Measurements from ENCODE around the gene RSPH1. TPM values are rescaled to one million over a fixed set of nuclear protein-coding genes. Genes with fewer than 3 reads are reported as not detected.
"Not testable (repeated sequence)": the region's sequence is repeated elsewhere in the genome, so short reads cannot be mapped to it uniquely, and the experiment has no call there.

The RSPH1 gene
- total RNA-seq, 1 donor from 2014 or later: 5.6 TPM

- no peak for DNase-seq (ENCODE audit: low spot score)
These were observed 6.9 kb downstream of the RSPH1 start for GRCh38 chr21:42489006-42489563.

GRCh38 chr21:42486531-42486930 is 9.5 kb downstream of the RSPH1 start:
- DNase-seq (ENCODE audit: low spot score): no peak

- no peak for DNase-seq (ENCODE audit: low spot score)
These were observed 10.0 kb downstream of the RSPH1 start for GRCh38 chr21:42486072-42486471.

GRCh38 chr21:42484966-42485365 is 11.1 kb downstream of the RSPH1 start:
- DNase-seq (ENCODE audit: low spot score): no peak

- DNase-seq (ENCODE audit: low spot score): no peak
These were observed 14.9 kb downstream of the RSPH1 start for GRCh38 chr21:42481169-42481568.

- DNase-seq (ENCODE audit: low spot score): no peak
These were observed 15.3 kb downstream of the RSPH1 start for GRCh38 chr21:42480736-42481135.

DNA sequence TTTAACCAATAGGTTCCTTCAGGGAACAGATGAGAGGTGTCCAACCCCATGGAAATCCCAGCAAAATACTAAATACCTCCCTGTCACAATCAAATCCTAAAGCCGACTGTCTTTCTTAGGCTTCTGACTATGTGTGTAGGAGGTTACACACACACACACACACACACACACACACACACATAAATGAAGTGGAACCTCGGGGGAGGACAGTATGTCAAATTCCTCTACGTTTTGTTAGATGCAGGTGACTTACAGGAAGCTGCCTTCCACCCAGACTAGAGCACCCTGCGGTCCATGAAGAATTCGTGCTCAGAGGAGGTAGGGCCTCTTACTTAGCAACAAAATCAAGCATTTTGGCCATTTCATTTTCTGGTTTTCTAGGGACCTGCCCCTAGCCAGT is 16.4 kb downstream of the RSPH1 start:
- no peak for DNase-seq (ENCODE audit: low spot score)

DNA sequence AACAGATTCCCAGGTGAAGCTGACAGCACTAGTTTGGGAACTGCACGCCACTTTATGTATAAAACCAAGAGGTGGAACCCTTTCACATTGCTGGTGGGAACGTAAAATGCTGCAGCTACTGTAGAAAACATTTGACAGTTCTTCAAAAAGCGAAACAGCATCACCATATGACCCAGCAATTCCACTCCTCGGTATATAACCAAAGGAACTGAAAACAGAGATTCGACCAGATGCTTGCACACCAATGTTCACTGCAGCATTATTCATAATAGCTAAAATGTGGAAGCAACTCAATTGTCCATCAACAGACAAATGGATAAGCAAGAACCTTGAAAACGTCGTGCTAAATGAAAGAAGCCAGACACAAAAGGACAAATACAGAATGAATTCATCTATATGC is 17.5 kb downstream of the RSPH1 start:
- no peak for DNase-seq (ENCODE audit: low spot score)

GRCh38 chr21:42476388-42477331 is 19.4 kb downstream of the RSPH1 start:
- no peak for DNase-seq (ENCODE audit: low spot score)

GRCh38 chr21:42475526-42476387 is 20.3 kb downstream of the RSPH1 start:
- no peak for DNase-seq (ENCODE audit: low spot score)

- no peak for DNase-seq (ENCODE audit: low spot score)
These were observed 21.0 kb downstream of the RSPH1 start for GRCh38 chr21:42475036-42475435.

- peak; percentile 91 for DNase-seq (ENCODE audit: low spot score)
These were observed 21.8 kb downstream of the RSPH1 start for GRCh38 chr21:42474043-42474831.

- no peak for DNase-seq (ENCODE audit: low spot score)
These were observed 22.5 kb downstream of the RSPH1 start for GRCh38 chr21:42473498-42474042.

GRCh38 chr21:42472521-42472920 is 23.5 kb downstream of the RSPH1 start:
- no peak for DNase-seq (ENCODE audit: low spot score)

- DNase-seq (ENCODE audit: low spot score): no peak
These were observed 24.2 kb downstream of the RSPH1 start for GRCh38 chr21:42471716-42472330.

- no peak for DNase-seq (ENCODE audit: low spot score)
These were observed 24.8 kb downstream of the RSPH1 start for GRCh38 chr21:42471206-42471605.

- not testable (repeated sequence) for DNase-seq (ENCODE audit: low spot score)
These were observed 26.3 kb downstream of the RSPH1 start for GRCh38 chr21:42469726-42470125.

- DNase-seq (ENCODE audit: low spot score): no peak
These were observed 26.8 kb downstream of the RSPH1 start for GRCh38 chr21:42469272-42469671.

- DNase-seq (ENCODE audit: low spot score): no peak
These were observed 27.4 kb downstream of the RSPH1 start for GRCh38 chr21:42468491-42469131.

Measured in mucosa of gallbladder (tissue), 1 donor.